Sigmoid colon (tissue), 7 donors: ENCODE results near the gene BOLL. TPM values are rescaled to one million over a fixed set of nuclear protein-coding genes. Genes with fewer than 3 reads are reported as not detected.

ENCODE experiments used
- DNase-seq: peaks from one replicate; pipeline ENCODE4 v3.0.0-alpha.2; 2019
- H3K27ac ChIP-seq, 4 donors: fragments of 200-600 bp; sonication (generic); one replicate each; pipeline ENCODE4 v1.5.1; 2016 to 2019; ENCODE audit warnings: mild to moderate bottlenecking in 1 of 4
- H3K27me3 ChIP-seq, 3 donors: fragments of 200-600 bp; sonication (generic); one replicate each; pipeline ENCODE4 v1.5.1; 2019; ENCODE audit warnings: mild to moderate bottlenecking in 1 of 3
- H3K36me3 ChIP-seq, 4 donors: fragments of 200-600 bp; sonication (generic); one replicate each; pipeline ENCODE4 v1.5.1; 2016 to 2019
- H3K4me1 ChIP-seq, 4 donors: fragments of 200-600 bp; sonication (generic); one replicate each; pipeline ENCODE4 v1.5.1; 2017 to 2019
- H3K4me3 ChIP-seq, 4 donors: fragments of 200-600 bp; sonication (generic); one replicate each; pipeline ENCODE4 v1.5.1; 2017 to 2019; ENCODE audit warnings: mild to moderate bottlenecking in 2 of 4, moderate library complexity in 1 of 4
- H3K9me3 ChIP-seq, 4 donors: fragments of 200-600 bp in 3 of 4; sonication (generic) in 3 of 4; one replicate each; pipeline versions ENCODE4 v1.5.1 to v1.6.1; 2013 to 2019
- EP300 ChIP-seq, 4 donors: sonication (generic); formaldehyde crosslinking; IDR thresholded peaks; one replicate each; pipeline ENCODE4 v1.6.1; 2017; ENCODE audit warnings: antibody characterized with exemption in 4 of 4
- POLR2A ChIP-seq, 2 donors: fragments of 450-650 bp; IDR thresholded peaks; one replicate each; pipeline ENCODE4 v1.6.1; 2016; ENCODE audit warnings: antibody characterized with exemption in 2 of 2, mild to moderate bottlenecking in 2 of 2, moderate library complexity in 2 of 2
- POLR2AphosphoS5 ChIP-seq, 4 donors: sonication (generic); formaldehyde crosslinking; IDR thresholded peaks; one replicate each; pipeline ENCODE4 v1.6.1; 2017; ENCODE audit warnings: antibody characterized with exemption in 4 of 4
- WGBS, 2 donors: extraction: QIAGEN DNeasy Blood & Tissue Kit; methylation state at CpG; one replicate each; pipeline ENCODE4 v1.1.7; 2013; 5-methylcytosine and 5-hydroxymethylcytosine counted together
- intact Hi-C: fragments of 100-400 bp; cut with DNase I; formaldehyde crosslinking; loops from one replicate; pipeline ENCODE4 v1.15.1; 2023
- polyA plus RNA-seq, 3 donors: library from polyadenylated mRNA; stranded (reverse); fragments of 200-250 nt; gene quantifications; one replicate each; pipeline ENCODE4 v1.2.3, GENCODE V29; 2013
- total RNA-seq, 4 donors: library from RNA; depleted of rRNA; stranded (reverse); fragments of >200 nt; gene quantifications; one replicate each; pipeline ENCODE4 v1.1.0, GENCODE V29; 2016
- TF ChIP-seq, protein P1 (sequence below), 4 experiments: fragments of 450-650 bp in 3 of 4; fragments of 200-600 bp in 1 of 4; IDR thresholded peaks; one replicate each; pipeline ENCODE4 v1.5.1; 2016 to 2019; ENCODE audit warnings: antibody characterized with exemption in 4 of 4, mild to moderate bottlenecking in 3 of 4, moderate library complexity in 2 of 4
- donor health status: healthy with polysubstance abuse.
- donor health status: Bipolar disorder and iron deficiency.
- donor health status: healthy.

The BOLL gene
- total and polyA plus RNA-seq, 7 donors, result not detected

DNA sequence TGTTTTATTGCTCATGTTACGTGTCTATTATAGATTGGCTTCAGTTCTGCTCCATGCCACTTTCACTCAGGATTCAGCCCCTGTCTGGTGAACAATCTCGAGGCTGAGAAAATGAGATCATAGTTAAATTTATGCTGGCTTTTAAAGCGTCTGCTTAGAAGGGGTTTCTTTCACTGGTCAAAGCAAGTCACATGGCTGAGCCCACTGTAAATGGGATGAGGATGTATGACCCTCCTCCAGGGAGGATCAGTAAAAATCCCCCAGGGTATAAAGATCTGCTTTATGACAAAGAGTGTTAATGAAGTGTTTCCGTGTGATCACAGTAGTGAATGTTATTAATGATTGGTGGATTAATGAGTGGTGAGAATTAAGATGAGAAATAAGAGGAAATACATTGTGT lies 13.1 kb upstream of the BOLL start:
- Histone ChIP-seq H3K27me3 (no peaks in the 10 kb centered on the region), H3K9me3 (no peaks in the 10 kb centered on the region), H3K4me3 (no peak overlapping the region), H3K36me3 (no peaks in the 10 kb centered on the region), H3K4me1 (peaks cover 0 to 3% (median 2%) of the 10 kb centered on the region in 4 donors), H3K27ac (no peak overlapping the region)
- 64 to 77% methylated on average over 4 of the region's 4 CpGs for WGBS, 2 donors
- TF ChIP-seq EP300 (IDR thresholded peaks at IDR 0.05) (no peak), POLR2AphosphoS5 (IDR thresholded peaks at IDR 0.05) (no peak), POLR2A (IDR thresholded peaks at IDR 0.05) (no peak)
- TF ChIP-seq, protein P1, sequence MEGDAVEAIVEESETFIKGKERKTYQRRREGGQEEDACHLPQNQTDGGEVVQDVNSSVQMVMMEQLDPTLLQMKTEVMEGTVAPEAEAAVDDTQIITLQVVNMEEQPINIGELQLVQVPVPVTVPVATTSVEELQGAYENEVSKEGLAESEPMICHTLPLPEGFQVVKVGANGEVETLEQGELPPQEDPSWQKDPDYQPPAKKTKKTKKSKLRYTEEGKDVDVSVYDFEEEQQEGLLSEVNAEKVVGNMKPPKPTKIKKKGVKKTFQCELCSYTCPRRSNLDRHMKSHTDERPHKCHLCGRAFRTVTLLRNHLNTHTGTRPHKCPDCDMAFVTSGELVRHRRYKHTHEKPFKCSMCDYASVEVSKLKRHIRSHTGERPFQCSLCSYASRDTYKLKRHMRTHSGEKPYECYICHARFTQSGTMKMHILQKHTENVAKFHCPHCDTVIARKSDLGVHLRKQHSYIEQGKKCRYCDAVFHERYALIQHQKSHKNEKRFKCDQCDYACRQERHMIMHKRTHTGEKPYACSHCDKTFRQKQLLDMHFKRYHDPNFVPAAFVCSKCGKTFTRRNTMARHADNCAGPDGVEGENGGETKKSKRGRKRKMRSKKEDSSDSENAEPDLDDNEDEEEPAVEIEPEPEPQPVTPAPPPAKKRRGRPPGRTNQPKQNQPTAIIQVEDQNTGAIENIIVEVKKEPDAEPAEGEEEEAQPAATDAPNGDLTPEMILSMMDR (IDR thresholded peaks at IDR 0.05), result no peak
- no peak for DNase-seq
- intact Hi-C loops, result no loop called here

DNA sequence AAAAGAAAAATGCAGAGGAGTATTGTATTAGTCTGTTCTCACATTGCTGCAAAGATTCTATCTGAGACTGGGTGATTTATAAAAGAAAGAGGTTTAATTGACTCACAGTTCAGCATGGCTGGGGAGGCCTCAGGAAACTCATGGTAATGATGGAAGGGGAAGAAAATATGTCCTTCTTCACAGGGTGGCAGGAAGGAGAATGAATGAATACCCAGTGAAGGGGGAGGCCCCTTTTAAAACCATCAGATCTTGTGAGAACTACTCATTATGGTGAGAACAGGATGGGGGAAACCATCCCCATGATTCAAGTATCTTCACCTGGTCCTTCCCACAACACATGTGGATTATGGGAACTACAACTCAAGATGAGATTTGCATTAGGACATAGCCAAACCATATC lies 10.2 kb upstream of the BOLL start:
- TF ChIP-seq EP300 (IDR thresholded peaks at IDR 0.05) (no peak), POLR2AphosphoS5 (IDR thresholded peaks at IDR 0.05) (no peak), POLR2A (IDR thresholded peaks at IDR 0.05) (no peak)
- TF ChIP-seq, protein P1 (IDR thresholded peaks at IDR 0.05), result no peak
- no peaks in the 10 kb centered on the region for H3K4me1 ChIP-seq
- intact Hi-C loops, result no loop called here
- H3K27ac ChIP-seq, result no peak overlapping the region
- no peak overlapping the region for H3K4me3 ChIP-seq
- no peaks in the 10 kb centered on the region for H3K36me3 ChIP-seq
- no peaks in the 10 kb centered on the region for H3K9me3 ChIP-seq
- DNase-seq, result no peak
- no peaks in the 10 kb centered on the region for H3K27me3 ChIP-seq

DNA sequence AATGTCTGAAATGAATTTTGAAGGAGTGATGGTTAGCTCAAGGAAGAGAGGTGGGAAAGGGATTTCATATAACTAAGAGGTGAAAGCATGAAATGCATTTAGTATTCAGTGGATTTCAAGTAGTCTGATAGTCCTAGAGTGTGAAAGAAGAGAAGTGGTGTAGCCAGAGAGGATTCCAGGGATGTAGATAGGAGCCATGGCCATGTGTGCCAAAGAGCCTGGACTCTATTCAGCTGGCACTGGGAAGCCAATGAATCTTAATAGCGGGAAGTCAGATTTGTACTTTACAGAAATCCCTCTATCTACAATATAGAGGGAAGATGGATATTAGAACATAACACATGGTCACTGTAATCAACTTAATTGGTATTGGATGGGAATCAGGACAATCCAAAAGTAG lies 8.3 kb upstream of the BOLL start:
- TF ChIP-seq, protein P1 (IDR thresholded peaks at IDR 0.05), result no peak
- TF ChIP-seq POLR2A (IDR thresholded peaks at IDR 0.05), result no peak
- no peak for TF ChIP-seq EP300 (IDR thresholded peaks at IDR 0.05)
- no peaks in the 10 kb centered on the region for H3K36me3 ChIP-seq
- H3K27me3 ChIP-seq, result no peaks in the 10 kb centered on the region

DNA sequence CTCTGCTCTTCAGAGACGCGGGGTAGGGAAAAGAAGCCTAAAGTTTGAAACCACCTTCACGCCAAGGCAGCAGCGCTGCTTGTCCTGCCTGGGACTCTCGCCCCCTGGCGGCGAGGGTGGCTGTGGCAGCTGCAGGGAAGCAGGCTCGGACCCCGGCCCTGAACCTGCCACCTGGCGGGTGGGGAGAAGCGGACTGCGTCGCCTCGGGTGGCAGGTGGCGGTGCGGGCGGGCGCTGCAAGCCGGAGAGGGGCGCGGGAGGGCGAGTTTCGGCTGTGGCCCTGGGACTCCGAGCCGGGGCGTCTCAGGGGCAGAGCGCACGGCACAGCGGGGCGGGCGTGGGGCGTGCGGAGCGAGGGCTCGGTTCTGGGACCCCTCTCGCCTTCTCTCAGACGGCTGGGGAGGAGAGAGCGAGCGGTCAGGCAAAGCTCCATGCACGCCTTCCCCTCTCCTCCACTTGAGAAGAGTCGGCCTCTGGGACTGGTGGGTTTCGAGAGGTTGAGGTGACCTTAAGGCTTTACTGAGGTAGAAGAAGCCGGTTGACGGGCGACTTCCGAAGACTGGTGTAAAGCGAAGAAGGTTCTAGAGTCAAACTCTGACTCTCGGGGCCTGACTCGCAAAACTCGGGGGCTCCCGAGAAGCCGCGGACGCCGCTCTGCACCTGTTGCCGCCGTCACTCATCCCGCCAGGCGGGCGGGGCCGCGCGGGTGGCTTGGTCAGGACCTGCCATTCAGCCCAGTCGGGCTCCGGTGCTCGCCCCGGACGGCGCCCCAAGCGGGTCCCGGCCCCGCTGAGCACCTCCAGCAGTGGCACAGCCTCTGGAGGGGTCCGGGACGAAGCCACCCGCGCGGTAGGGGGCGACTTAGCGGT lies 1.1 kb upstream of the BOLL start:
- H3K4me3 ChIP-seq, result peak overlapping the region; percentile 16 to 46 (median 36)
- intact Hi-C loops, result no loop called here
- H3K27ac ChIP-seq, result no peak overlapping the region
- H3K4me1 ChIP-seq, result peaks cover 0 to 12% (median 12%) of the 10 kb centered on the region in 4 donors
- WGBS, 2 donors, result 4 to 7% methylated on average over 79 of the region's 79 CpGs
- TF ChIP-seq, protein P1 (IDR thresholded peaks at IDR 0.05), result peak in 2 of 4 experiments; percentile 25 to 29
- no peak for TF ChIP-seq POLR2A (IDR thresholded peaks at IDR 0.05)
- H3K9me3 ChIP-seq, result no peaks in the 10 kb centered on the region
- no peak for DNase-seq
- H3K36me3 ChIP-seq, result no peaks in the 10 kb centered on the region
- peaks cover 8 to 28% (median 21%) of the 10 kb centered on the region in 3 donors for H3K27me3 ChIP-seq

More for the DNA sequence above, 8.3 kb upstream of the BOLL start:
- H3K27ac ChIP-seq, result no peak overlapping the region
- H3K4me3 ChIP-seq, result no peak overlapping the region
- DNase-seq, result no peak
- H3K9me3 ChIP-seq, result no peaks in the 10 kb centered on the region
- no peaks in the 10 kb centered on the region for H3K4me1 ChIP-seq
- intact Hi-C loops, result no loop called here
- WGBS, 2 donors, result 89 to 95% methylated on average over 1 of the region's 1 CpG
